ENCODE measurements around the gene TPO. TPM values are rescaled to one million over a fixed set of nuclear protein-coding genes. Genes with fewer than 3 reads are reported as not detected.

Gene TPO
- polyA plus RNA-seq, 1 experiment: not detected

- DNase-seq (ENCODE audit: low read depth): no peak
- ChIA-PET POLR2A (no interaction called here), CTCF (interaction anchor here (0.7 to 0.8 kb wide), 2 partner anchors 15 to 33 kb away, joined by 3 to 6 read pairs; no protein-coding TSS in a partner anchor)
- H3K36me3 ChIP-seq (ENCODE audit: control insufficient read depth, insufficient read depth, low read length): no peaks in the 10 kb centered on the region
- H3K27me3 ChIP-seq (ENCODE audit: control insufficient read depth, insufficient read depth, low read length): peaks cover 5% of the 10 kb centered on the region; the same call in 1 of the 2 replicates
- TF ChIP-seq CTCF (IDR thresholded peaks at IDR 0.05; ENCODE audit: insufficient read depth, low read depth, low read length): no peak
- no peak overlapping the region for H3K4me3 ChIP-seq (ENCODE audit: low read depth, low read length)
Measured at GRCh38 chr2:1586923-1587840, 173.9 kb downstream of the TPO start.

DNA sequence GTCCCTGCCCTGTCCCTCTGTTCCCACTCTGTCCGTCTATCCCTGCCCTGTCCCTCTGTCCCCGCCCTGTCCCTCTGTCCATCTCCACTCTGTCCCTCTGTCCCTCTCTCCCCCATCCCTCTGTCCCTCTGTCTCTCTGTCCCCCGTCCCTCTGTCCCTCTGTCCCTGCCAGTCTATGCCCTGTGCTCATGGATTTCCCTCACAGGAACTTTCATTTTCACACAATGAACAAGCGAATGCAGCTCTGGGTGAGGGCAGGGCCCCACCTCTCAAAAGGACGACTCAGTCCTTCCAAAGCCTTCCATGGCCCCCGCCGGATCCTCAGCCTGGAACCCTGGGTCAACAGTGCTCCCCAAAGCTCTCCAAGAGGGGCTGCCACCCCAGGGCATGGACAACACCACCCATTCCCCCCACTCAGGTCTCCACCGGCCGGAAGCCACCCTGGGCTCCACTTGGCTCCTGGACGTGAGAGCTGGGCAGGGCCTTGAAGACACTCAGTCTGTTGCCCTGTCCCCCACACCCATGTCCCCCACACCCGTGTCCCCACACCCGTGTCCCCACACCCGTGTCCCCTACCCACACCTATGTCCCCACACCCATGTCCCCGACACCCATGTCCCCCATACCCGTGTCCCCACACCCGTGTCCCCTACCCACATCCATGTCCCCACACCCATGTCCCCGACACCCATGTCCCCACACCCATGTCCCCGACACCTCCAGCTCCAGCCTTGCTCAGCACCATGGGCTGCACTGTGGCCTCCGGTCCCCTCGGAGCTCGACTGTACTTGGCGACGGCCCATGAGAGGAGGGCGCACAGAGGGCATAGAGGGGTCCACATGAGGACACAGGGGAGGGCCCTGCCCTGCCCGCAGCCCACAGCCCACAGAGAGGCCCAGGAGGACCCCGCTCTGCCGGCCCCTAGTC, 175.1 kb downstream of the TPO start:
- ChIA-PET POLR2A (no interaction called here), CTCF (interaction anchor here (1.3 kb wide), 1 partner anchor 32 kb away, joined by 3 read pairs; no protein-coding TSS in a partner anchor)
- no peak overlapping the region for H3K4me3 ChIP-seq (ENCODE audit: low read depth, low read length)
- H3K36me3 ChIP-seq (ENCODE audit: control insufficient read depth, insufficient read depth, low read length): no peaks in the 10 kb centered on the region
- H3K27me3 ChIP-seq (ENCODE audit: control insufficient read depth, insufficient read depth, low read length): peaks cover 5% of the 10 kb centered on the region; the same call in 1 of the 2 replicates
- no peak for TF ChIP-seq CTCF (IDR thresholded peaks at IDR 0.05; ENCODE audit: insufficient read depth, low read depth, low read length)
- DNase-seq (ENCODE audit: low read depth): no peak

- H3K27me3 ChIP-seq (ENCODE audit: control insufficient read depth, insufficient read depth, low read length): peaks cover 5% of the 10 kb centered on the region; the same call in 1 of the 2 replicates
- ChIA-PET CTCF (interaction anchor here (1.3 kb wide), 1 partner anchor 33 kb away, joined by 3 read pairs; no protein-coding TSS in a partner anchor), POLR2A (no interaction called here)
- DNase-seq (ENCODE audit: low read depth): no peak
- H3K36me3 ChIP-seq (ENCODE audit: control insufficient read depth, insufficient read depth, low read length): no peaks in the 10 kb centered on the region
- no peak overlapping the region for H3K4me3 ChIP-seq (ENCODE audit: low read depth, low read length)
- TF ChIP-seq CTCF (IDR thresholded peaks at IDR 0.05; ENCODE audit: insufficient read depth, low read depth, low read length): no peak
Measured at GRCh38 chr2:1588978-1589621, 175.8 kb downstream of the TPO start.

GRCh38 chr2:1590596-1591460, 177.6 kb downstream of the TPO start:
- DNase-seq (ENCODE audit: low read depth): no peak
- TF ChIP-seq CTCF (IDR thresholded peaks at IDR 0.05; ENCODE audit: insufficient read depth, low read depth, low read length): no peak
- H3K36me3 ChIP-seq (ENCODE audit: control insufficient read depth, insufficient read depth, low read length): no peaks in the 10 kb centered on the region
- CTCF ChIA-PET: interaction anchor here (1.0 to 1.1 kb wide), 2 partner anchors 27 to 160 kb away, joined by 3 read pairs; no protein-coding TSS in a partner anchor
- no peak overlapping the region for H3K4me3 ChIP-seq (ENCODE audit: low read depth, low read length)
- POLR2A ChIA-PET: no interaction called here
- H3K27me3 ChIP-seq (ENCODE audit: control insufficient read depth, insufficient read depth, low read length): peaks cover 5% of the 10 kb centered on the region; the same call in 1 of the 2 replicates

All from BJ (cell line).